DND-41 (cell line): ENCODE data around the gene GJD4.

Experiments used
- CTCF ChIP-seq: IDR thresholded peaks from 2 replicates; pipeline ENCODE4 v1.5.1; 2012; ENCODE audit warnings: borderline replicate concordance, low read length, moderate library complexity, mild to moderate bottlenecking; ENCODE audit not compliant: poor library complexity, severe bottlenecking; ENCODE audit errors: extremely low read depth
- EZH2 ChIP-seq: IDR thresholded peaks from 3 replicates; pipeline ENCODE4 v1.6.1; 2012; ENCODE audit warnings: borderline replicate concordance, low read depth, mild to moderate bottlenecking, moderate library complexity, low read length, inconsistent platforms; ENCODE audit not compliant: severe bottlenecking

- TF ChIP-seq CTCF (peak; percentile 3), EZH2 (no peak)
Observed at GRCh38 chr10:35611750-35612149, 6.6 kb downstream of the GJD4 start.
